Naive thymus-derived CD4-positive, alpha-beta T cell (primary cell): Measurements from ENCODE around the gene PAQR5. TPM values are rescaled to one million over a fixed set of nuclear protein-coding genes. Genes with fewer than 3 reads are reported as not detected.

Source experiments
- ATAC-seq: fragments of 150-1000 bp; cut with Tn5 transposase; 2 replicates; pipeline ENCODE4 v1.10.0; 2021; ENCODE audit warnings: mild to moderate bottlenecking, moderate library complexity
- CTCF ChIA-PET: fragments of 350-600 bp; sonication (Branson Sonifier 250); formaldehyde crosslinking; loops from one replicate; lab custom pipeline; 2021; ENCODE audit warnings: antibody characterized with exemption; lab: Charles Lee
- POLR2A ChIA-PET: fragments of 350-600 bp; sonication (Branson Sonifier 250); formaldehyde crosslinking; loops from one replicate; lab custom pipeline; 2021; ENCODE audit warnings: antibody characterized with exemption, inconsistent platforms; lab: Charles Lee
- DNase-seq, 9 donors: peaks; one replicate each; pipeline versions ENCODE4 v3.0.0 to v3.0.0-alpha.2; 2020 to 2022; ENCODE audit warnings: mixed read lengths in 1 of 9
- H3K27ac ChIP-seq: one replicate; pipeline ENCODE4 v1.7.0; 2013; ENCODE audit warnings: mild to moderate bottlenecking, low read depth, low read length, moderate library complexity
- H3K27me3 ChIP-seq, 2 donors: one replicate each; pipeline ENCODE4 v1.7.0; 2013; ENCODE audit warnings: low read length in 2 of 2, mild to moderate bottlenecking in 2 of 2, moderate library complexity in 2 of 2; ENCODE audit not compliant: control insufficient read depth in 2 of 2, insufficient read depth in 2 of 2
- H3K36me3 ChIP-seq, 3 experiments: 1 replicate in 2 of 3; 2 replicates in 1 of 3; pipeline ENCODE4 v1.7.0; 2013; ENCODE audit warnings: low read length in 3 of 3, mild to moderate bottlenecking in 3 of 3, moderate library complexity in 1 of 3; ENCODE audit not compliant: insufficient read depth in 3 of 3, control insufficient read depth in 2 of 3
- H3K4me1 ChIP-seq, 2 donors: one replicate each; pipeline ENCODE4 v1.7.0; 2013; ENCODE audit warnings: low read length in 2 of 2, mild to moderate bottlenecking in 2 of 2, moderate library complexity in 1 of 2; ENCODE audit not compliant: control insufficient read depth in 2 of 2, insufficient read depth in 2 of 2
- H3K4me3 ChIP-seq: 2 replicates; pipeline ENCODE4 v1.7.0; 2013; ENCODE audit warnings: mild to moderate bottlenecking, low read length
- H3K9me3 ChIP-seq, 3 experiments: 1 replicate in 2 of 3; 2 replicates in 1 of 3; pipeline ENCODE4 v1.7.0; 2013; ENCODE audit warnings: low read length in 3 of 3; ENCODE audit not compliant: control insufficient read depth in 2 of 3
- H3K27ac Mint-ChIP-seq, 9 donors: one replicate each; pipeline ENCODE4 v1.8.0; 2020 to 2022; ENCODE audit warnings: mixed read lengths in 9 of 9, mild to moderate bottlenecking in 8 of 9, moderate library complexity in 5 of 9, inconsistent platforms in 2 of 9
- H3K27me3 Mint-ChIP-seq, 5 donors: one replicate each; pipeline ENCODE4 v1.8.0; 2021 to 2022; ENCODE audit warnings: mixed read lengths in 5 of 5, mild to moderate bottlenecking in 1 of 5
- H3K36me3 Mint-ChIP-seq, 5 donors: one replicate each; pipeline ENCODE4 v1.8.0; 2020 to 2022; ENCODE audit warnings: mixed read lengths in 5 of 5, mild to moderate bottlenecking in 3 of 5, inconsistent platforms in 1 of 5
- H3K4me1 Mint-ChIP-seq, 7 donors: one replicate each; pipeline ENCODE4 v1.8.0; 2020 to 2022; ENCODE audit warnings: mixed read lengths in 7 of 7, mild to moderate bottlenecking in 3 of 7, inconsistent platforms in 1 of 7
- H3K4me3 Mint-ChIP-seq, 10 donors: one replicate each; pipeline ENCODE4 v1.8.0; 2020 to 2022; ENCODE audit warnings: mild to moderate bottlenecking in 10 of 10, mixed read lengths in 10 of 10, moderate library complexity in 6 of 10, inconsistent platforms in 2 of 10
- H3K9me3 Mint-ChIP-seq, 11 donors: one replicate each; pipeline ENCODE4 v1.8.0; 2020 to 2022; ENCODE audit warnings: mixed read lengths in 11 of 11, mild to moderate bottlenecking in 4 of 11, inconsistent platforms in 1 of 11, moderate library complexity in 1 of 11
- intact Hi-C, 2 donors: fragments of 100-400 bp; cut with micrococcal nuclease; formaldehyde crosslinking; loops; one replicate each; pipeline ENCODE4 v1.15.1; 2023
- polyA plus RNA-seq, 2 donors: library from polyadenylated mRNA; unstranded; fragments of 300-500 nt; fragmentation: Illumina TruSeq; gene quantifications; one replicate each; pipeline ENCODE4 v1.2.3, GENCODE V29; 2021
- total RNA-seq, 6 experiments: library from RNA in 5 of 6; stranded (reverse) in 5 of 6; gene quantifications; 1 replicate in 5 of 6; 2 replicates in 1 of 6; pipeline ENCODE4 v1.2.3 and lab custom pipeline; 2021 to 2026

PAQR5 gene
- total and polyA plus RNA-seq, 7 experiments from 2014 or later, result 0.11 TPM; not detected in 6

DNA sequence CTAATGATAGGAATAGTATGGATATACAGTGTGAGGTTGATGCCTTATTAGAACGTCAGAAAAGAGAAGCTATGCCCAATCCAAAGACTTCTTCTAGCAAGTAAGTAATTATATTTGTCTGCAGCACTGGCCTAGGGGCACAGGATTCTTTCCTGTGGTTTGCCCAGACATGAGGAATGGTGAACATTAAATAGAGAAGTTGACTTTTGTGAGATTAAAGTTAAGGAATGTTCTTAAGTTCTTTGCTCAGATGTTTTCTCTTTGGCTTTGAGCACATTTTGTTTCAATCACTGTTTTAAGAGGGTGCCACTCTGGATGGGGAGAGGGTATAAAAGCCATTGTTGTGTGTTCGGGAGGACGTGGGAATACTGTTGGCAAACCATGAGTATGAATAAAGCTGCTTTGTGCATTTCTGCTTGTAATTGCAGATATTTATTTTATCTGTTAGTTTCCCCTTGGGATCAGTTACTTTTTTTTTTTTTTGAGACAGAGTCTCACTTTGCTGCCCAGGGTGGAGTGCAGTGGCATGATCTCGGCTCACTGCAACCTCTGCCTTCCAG lies 123.7 kb downstream of the PAQR5 start:
- Histone ChIP-seq H3K27ac (no peak overlapping the region), H3K36me3 (no peaks in the 10 kb centered on the region), H3K27me3 (no peaks in the 10 kb centered on the region), H3K4me1 (no peaks in the 10 kb centered on the region), H3K9me3 (no peaks in the 10 kb centered on the region), H3K4me3 (no peak overlapping the region)
- no peaks in the 10 kb centered on the region for H3K9me3 Mint-ChIP-seq
- ChIA-PET POLR2A (interaction anchor here (0.7 kb wide), 1 partner anchor 47 kb away, joined by 3 read pairs; no protein-coding TSS in a partner anchor), CTCF (interaction anchor here (0.6 to 1.9 kb wide), 2 partner anchors 10 to 24 kb away, joined by 3 to 5 read pairs; no protein-coding TSS in a partner anchor)
- intact Hi-C loops, result no loop called here
- H3K4me3 Mint-ChIP-seq, result no peak overlapping the region
- DNase-seq (no peak), ATAC-seq (no peak)
- H3K27me3 Mint-ChIP-seq, result peaks cover 0 to 6% (median 5%) of the 10 kb centered on the region in 5 donors
- peaks cover 0 to 15% (median 0%) of the 10 kb centered on the region in 7 donors for H3K4me1 Mint-ChIP-seq
- peaks cover 0 to 39% (median 0%) of the 10 kb centered on the region in 5 donors for H3K36me3 Mint-ChIP-seq
- H3K27ac Mint-ChIP-seq, result no peak overlapping the region

DNA sequence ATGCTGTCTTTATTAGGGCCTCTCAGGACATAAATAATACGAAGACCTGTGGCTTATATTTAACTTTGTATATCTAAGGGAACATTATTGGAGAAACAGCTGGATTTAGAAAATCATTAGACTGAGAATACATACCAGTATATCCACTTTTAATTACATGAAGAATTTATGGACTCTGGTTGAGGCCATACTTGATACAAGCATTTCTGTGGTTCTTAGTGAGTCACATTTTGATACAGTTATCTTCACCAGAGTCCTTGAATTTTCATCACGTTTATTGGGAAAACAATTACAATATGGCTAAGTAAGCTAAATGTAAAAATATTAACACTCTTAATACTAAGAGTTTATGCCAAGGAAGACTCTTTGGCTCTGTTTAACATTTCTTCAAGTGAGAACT lies 125.3 kb downstream of the PAQR5 start:
- no peaks in the 10 kb centered on the region for H3K9me3 Mint-ChIP-seq
- H3K4me1 Mint-ChIP-seq, result peaks cover 0 to 6% (median 0%) of the 10 kb centered on the region in 7 donors
- Histone ChIP-seq H3K9me3 (no peaks in the 10 kb centered on the region), H3K27ac (no peak overlapping the region), H3K36me3 (no peaks in the 10 kb centered on the region), H3K27me3 (no peaks in the 10 kb centered on the region), H3K4me3 (no peak overlapping the region), H3K4me1 (no peaks in the 10 kb centered on the region)
- ATAC-seq (no peak), DNase-seq (no peak)
- intact Hi-C loops, result no loop called here
- no peak overlapping the region for H3K27ac Mint-ChIP-seq
- H3K27me3 Mint-ChIP-seq, result no peaks in the 10 kb centered on the region
- no peak overlapping the region for H3K4me3 Mint-ChIP-seq
- peaks cover 0 to 36% (median 0%) of the 10 kb centered on the region in 5 donors for H3K36me3 Mint-ChIP-seq
- ChIA-PET CTCF (interaction anchor here (0.6 to 1.9 kb wide), 2 partner anchors 9 to 1323 kb away, joined by 3 to 5 read pairs; no protein-coding TSS in a partner anchor), POLR2A (no interaction called here)

DNA sequence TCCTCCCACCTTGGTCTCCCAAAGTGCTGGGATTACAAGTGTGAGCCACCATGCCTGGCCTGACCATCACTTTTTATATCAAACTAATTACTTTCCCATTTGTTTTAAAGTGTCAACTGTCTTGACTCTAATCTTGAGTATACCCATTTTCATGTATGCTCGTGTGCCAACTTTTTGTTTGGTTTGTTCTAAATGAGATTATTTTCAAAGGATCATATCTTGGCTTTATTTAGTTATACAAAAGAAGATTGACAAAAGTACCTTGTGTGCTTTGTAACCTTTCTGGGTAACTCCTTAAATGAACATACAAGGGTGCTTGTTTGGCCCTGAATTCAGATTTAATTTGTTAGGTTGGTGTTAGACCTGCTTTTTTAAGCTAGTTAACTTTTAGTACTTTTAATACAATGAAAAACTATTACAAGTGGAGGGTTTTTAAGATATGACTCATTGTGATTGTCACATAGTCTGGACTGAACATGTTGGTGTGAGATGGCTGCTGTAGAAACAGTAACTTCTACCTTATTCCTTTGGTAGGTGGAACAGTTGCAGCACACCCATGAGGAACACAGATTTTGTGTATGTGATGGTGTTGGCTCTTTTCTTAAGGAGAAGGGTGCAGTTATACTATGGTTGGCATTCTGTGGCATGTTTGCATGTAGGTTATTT lies 126.2 kb downstream of the PAQR5 start:
- no peaks in the 10 kb centered on the region for H3K36me3 ChIP-seq
- Mint-ChIP-seq H3K4me1 (no peaks in the 10 kb centered on the region), H3K36me3 (peaks cover 0 to 33% (median 0%) of the 10 kb centered on the region in 5 donors), H3K27me3 (no peaks in the 10 kb centered on the region), H3K27ac (no peak overlapping the region), H3K4me3 (no peak overlapping the region), H3K9me3 (no peaks in the 10 kb centered on the region)
- DNase-seq (no peak), ATAC-seq (no peak)
- intact Hi-C loops, result no loop called here
- no peaks in the 10 kb centered on the region for H3K27me3 ChIP-seq
- no peaks in the 10 kb centered on the region for H3K9me3 ChIP-seq
- ChIA-PET CTCF (interaction anchor here (1.9 kb wide), 1 partner anchor 8 kb away, joined by 5 read pairs; no protein-coding TSS in a partner anchor), POLR2A (no interaction called here)
- H3K4me1 ChIP-seq, result no peaks in the 10 kb centered on the region
- no peak overlapping the region for H3K4me3 ChIP-seq
- H3K27ac ChIP-seq, result no peak overlapping the region

DNA sequence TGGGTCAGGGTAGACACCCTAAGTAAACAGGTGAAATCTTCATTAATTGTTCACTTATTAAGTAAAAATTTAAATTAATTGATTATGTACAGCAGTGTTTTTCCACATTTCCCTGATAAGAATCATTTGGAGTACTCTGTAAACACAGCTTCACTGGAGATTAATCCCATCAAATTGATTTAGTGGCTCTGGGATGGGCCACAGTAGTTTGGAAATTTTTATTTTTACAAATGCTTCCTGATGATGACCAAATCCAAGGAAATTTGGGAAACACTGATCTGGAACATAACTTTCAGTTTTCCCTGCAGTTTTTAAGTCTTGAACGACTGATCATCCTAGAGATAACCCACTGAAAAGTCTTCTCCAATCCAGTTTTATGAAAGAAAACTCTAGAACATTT lies 135.1 kb downstream of the PAQR5 start:
- ChIA-PET CTCF (no interaction called here), POLR2A (interaction anchor here (1.1 kb wide), 1 partner anchor 20 kb away, joined by 3 read pairs; no protein-coding TSS in a partner anchor)
- Histone ChIP-seq H3K9me3 (no peaks in the 10 kb centered on the region), H3K36me3 (no peaks in the 10 kb centered on the region), H3K4me3 (no peak overlapping the region), H3K4me1 (no peaks in the 10 kb centered on the region), H3K27me3 (no peaks in the 10 kb centered on the region), H3K27ac (no peak overlapping the region)
- H3K27me3 Mint-ChIP-seq, result no peaks in the 10 kb centered on the region
- no peak overlapping the region for H3K4me3 Mint-ChIP-seq
- DNase-seq (no peak), ATAC-seq (no peak)
- intact Hi-C loops, result no loop called here
- H3K9me3 Mint-ChIP-seq, result no peaks in the 10 kb centered on the region
- peaks cover 0 to 2% (median 0%) of the 10 kb centered on the region in 7 donors for H3K4me1 Mint-ChIP-seq
- no peak overlapping the region for H3K27ac Mint-ChIP-seq
- H3K36me3 Mint-ChIP-seq, result peaks cover 0 to 51% (median 0%) of the 10 kb centered on the region in 5 donors

DNA sequence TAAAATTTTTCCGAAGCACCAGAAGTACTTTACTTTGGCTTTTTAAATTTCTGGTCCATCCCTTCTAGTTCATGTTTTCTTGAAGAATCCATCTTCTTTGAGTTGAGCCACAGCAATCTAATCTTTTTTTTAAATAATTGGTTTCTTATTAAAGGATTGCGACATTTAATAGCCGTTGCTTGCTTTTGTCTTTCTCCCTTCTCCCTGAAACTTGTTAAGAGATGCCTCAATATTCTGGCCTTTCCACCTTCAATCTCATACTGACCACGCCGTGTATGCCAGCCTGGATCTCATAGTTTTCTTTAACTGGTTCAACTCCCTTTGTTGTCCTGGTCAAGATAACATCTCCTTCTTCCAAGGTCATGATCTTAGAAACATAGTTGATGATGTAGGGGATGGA lies 135.5 kb downstream of the PAQR5 start:
- DNase-seq (no peak), ATAC-seq (no peak)
- H3K9me3 ChIP-seq, result no peaks in the 10 kb centered on the region
- H3K4me1 ChIP-seq, result no peaks in the 10 kb centered on the region
- H3K27me3 ChIP-seq, result no peaks in the 10 kb centered on the region
- ChIA-PET POLR2A (interaction anchor here (1.1 kb wide), 1 partner anchor 19 kb away, joined by 3 read pairs; no protein-coding TSS in a partner anchor), CTCF (no interaction called here)
- H3K27ac Mint-ChIP-seq, result no peak overlapping the region
- peaks cover 0 to 2% (median 0%) of the 10 kb centered on the region in 7 donors for H3K4me1 Mint-ChIP-seq
- H3K4me3 Mint-ChIP-seq, result no peak overlapping the region
- no peaks in the 10 kb centered on the region for H3K9me3 Mint-ChIP-seq
- no peaks in the 10 kb centered on the region for H3K36me3 ChIP-seq
- no peaks in the 10 kb centered on the region for H3K27me3 Mint-ChIP-seq
- H3K4me3 ChIP-seq, result no peak overlapping the region
- intact Hi-C loops, result no loop called here
- H3K36me3 Mint-ChIP-seq, result peaks cover 0 to 48% (median 0%) of the 10 kb centered on the region in 5 donors
- H3K27ac ChIP-seq, result no peak overlapping the region

DNA sequence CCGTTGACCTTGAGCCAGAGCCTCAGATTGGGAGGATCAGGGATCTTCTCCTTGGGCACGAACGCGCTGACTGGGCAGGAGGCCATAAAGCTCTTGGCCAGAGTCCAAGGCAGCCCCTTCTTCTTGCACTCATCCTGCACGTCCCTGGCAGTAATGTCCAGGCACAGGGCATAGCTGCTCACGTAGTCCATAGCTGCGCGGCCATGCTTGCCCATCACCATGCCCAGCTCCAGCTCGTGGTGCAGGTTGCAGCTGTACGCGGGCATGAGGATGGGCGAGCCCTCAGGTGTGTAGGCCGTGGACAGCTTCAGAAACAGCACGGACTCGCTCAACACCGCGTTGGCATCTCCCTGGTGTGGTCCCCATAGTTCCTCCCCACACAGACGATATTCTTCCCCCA lies 136.0 kb downstream of the PAQR5 start:
- DNase-seq, result no peak
- Histone ChIP-seq H3K4me3 (no peak overlapping the region), H3K27me3 (no peaks in the 10 kb centered on the region), H3K9me3 (no peaks in the 10 kb centered on the region), H3K36me3 (no peaks in the 10 kb centered on the region), H3K27ac (no peak overlapping the region), H3K4me1 (no peaks in the 10 kb centered on the region)
- H3K27me3 Mint-ChIP-seq, result no peaks in the 10 kb centered on the region
- H3K4me1 Mint-ChIP-seq, result peaks cover 0 to 2% (median 0%) of the 10 kb centered on the region in 7 donors
- POLR2A ChIA-PET, result interaction anchor here (1.1 kb wide), 1 partner anchor 19 kb away, joined by 3 read pairs; no protein-coding TSS in a partner anchor
- no peak overlapping the region for H3K4me3 Mint-ChIP-seq
- H3K27ac Mint-ChIP-seq, result no peak overlapping the region
- CTCF ChIA-PET, result no interaction called here
- intact Hi-C loops, result no loop called here
- no peaks in the 10 kb centered on the region for H3K9me3 Mint-ChIP-seq
- peaks cover 0 to 47% (median 0%) of the 10 kb centered on the region in 5 donors for H3K36me3 Mint-ChIP-seq
- ATAC-seq, result no peak
